RWPE2 (cell line): Measurements from ENCODE around the gene CDH7.

ENCODE experiments used
- ATAC-seq: fragments of 200-7000 bp; cut with Tn5 transposase; 3 replicates; pipeline ENCODE4 v1.9.1; 2021; ENCODE audit warnings: low read depth
- DNase-seq: peaks from one replicate; pipeline ENCODE4 v3.0.0-alpha.2; 2020; ENCODE audit warnings: low spot score
- H3K27ac ChIP-seq: fragments of 450-650 bp; 2 replicates; pipeline ENCODE4 v1.5.1; 2017; ENCODE audit warnings: mild to moderate bottlenecking; ENCODE audit not compliant: poor library complexity, severe bottlenecking
- H3K27me3 ChIP-seq: fragments of 250-450 bp; sonication (Bioruptor Pico); 2 replicates; pipeline ENCODE4 v1.5.1; 2021; ENCODE audit warnings: mild to moderate bottlenecking, moderate library complexity; ENCODE audit not compliant: insufficient read depth, poor library complexity, severe bottlenecking
- H3K36me3 ChIP-seq: fragments of 250-450 bp; sonication (Bioruptor Pico); 2 replicates; pipeline ENCODE4 v1.5.1; 2020; ENCODE audit warnings: low read depth, mild to moderate bottlenecking, moderate library complexity
- H3K4me1 ChIP-seq: fragments of 250-450 bp; sonication (Bioruptor Pico); 2 replicates; pipeline ENCODE4 v1.5.1; 2021; ENCODE audit warnings: mild to moderate bottlenecking, moderate library complexity; ENCODE audit not compliant: insufficient read depth, poor library complexity, severe bottlenecking
- H3K4me3 ChIP-seq: fragments of 250-450 bp; sonication (Bioruptor Pico); 2 replicates; pipeline ENCODE4 v1.5.1; 2021; ENCODE audit warnings: mild to moderate bottlenecking, moderate library complexity; ENCODE audit not compliant: severe bottlenecking
- H3K9me3 ChIP-seq: fragments of 250-450 bp; sonication (Bioruptor Pico); 2 replicates; pipeline ENCODE4 v1.5.1; 2021; ENCODE audit warnings: mild to moderate bottlenecking, moderate library complexity; ENCODE audit not compliant: severe bottlenecking
- TF ChIP-seq, protein P1 (sequence below): fragments of 450-650 bp; IDR thresholded peaks from one replicate; pipeline ENCODE4 v1.5.1; 2017; ENCODE audit warnings: mild to moderate bottlenecking, moderate library complexity; ENCODE audit not compliant: poor library complexity, severe bottlenecking

The CDH7 gene

DNA sequence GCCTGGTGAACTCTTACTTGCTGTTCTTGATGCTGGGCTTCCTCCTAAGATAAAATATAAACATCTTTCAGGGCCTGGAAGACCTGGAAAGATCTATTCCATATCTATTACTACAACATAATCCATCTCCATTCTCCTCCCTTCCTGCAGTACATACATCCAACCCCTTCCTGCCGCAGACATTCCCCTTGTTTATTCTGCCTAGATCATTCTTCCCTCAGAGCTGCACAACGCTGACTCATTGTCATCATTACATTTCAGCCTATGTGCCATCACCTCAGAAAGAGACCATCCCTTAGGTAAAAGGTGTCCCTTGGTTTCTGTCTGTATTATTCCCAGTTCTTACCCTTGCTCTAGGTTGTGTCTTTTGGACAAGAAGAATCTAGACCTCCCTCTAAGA lies 2.5 kb upstream of the CDH7 start:
- Histone ChIP-seq H3K36me3 (no peaks in the 10 kb centered on the region), H3K9me3 (no peaks in the 10 kb centered on the region), H3K4me3 (no peak overlapping the region), H3K4me1 (no peaks in the 10 kb centered on the region), H3K27me3 (peaks cover 34% of the 10 kb centered on the region), H3K27ac (no peak overlapping the region)
- DNase-seq: no peak
- TF ChIP-seq, protein P1, sequence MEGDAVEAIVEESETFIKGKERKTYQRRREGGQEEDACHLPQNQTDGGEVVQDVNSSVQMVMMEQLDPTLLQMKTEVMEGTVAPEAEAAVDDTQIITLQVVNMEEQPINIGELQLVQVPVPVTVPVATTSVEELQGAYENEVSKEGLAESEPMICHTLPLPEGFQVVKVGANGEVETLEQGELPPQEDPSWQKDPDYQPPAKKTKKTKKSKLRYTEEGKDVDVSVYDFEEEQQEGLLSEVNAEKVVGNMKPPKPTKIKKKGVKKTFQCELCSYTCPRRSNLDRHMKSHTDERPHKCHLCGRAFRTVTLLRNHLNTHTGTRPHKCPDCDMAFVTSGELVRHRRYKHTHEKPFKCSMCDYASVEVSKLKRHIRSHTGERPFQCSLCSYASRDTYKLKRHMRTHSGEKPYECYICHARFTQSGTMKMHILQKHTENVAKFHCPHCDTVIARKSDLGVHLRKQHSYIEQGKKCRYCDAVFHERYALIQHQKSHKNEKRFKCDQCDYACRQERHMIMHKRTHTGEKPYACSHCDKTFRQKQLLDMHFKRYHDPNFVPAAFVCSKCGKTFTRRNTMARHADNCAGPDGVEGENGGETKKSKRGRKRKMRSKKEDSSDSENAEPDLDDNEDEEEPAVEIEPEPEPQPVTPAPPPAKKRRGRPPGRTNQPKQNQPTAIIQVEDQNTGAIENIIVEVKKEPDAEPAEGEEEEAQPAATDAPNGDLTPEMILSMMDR: no peak
- no peak for ATAC-seq

DNA sequence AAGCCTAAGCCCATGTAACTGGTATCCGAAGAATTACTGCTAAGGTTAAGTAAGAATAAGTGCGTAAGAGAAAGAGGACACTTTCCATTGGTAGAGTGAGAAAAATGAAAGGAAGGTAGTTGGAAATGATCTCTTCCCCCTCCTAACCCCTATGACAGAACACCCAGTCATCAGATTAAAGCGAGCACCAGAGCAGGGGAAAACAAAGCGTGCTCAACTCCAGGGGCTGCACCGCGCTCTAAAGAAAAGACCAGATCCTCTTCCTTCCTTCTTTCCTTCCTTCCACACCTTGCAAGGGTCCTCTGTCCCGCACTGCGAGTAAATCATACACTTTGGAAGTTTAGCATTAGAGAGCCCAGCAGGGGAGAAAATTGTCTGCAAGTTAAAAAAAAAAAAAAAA lies 971 bp upstream of the CDH7 start:
- TF ChIP-seq, protein P1: no peak
- ATAC-seq (no peak; the same call in 2 of the 3 replicates), DNase-seq (no peak)
- Histone ChIP-seq H3K36me3 (no peaks in the 10 kb centered on the region), H3K4me1 (no peaks in the 10 kb centered on the region), H3K27me3 (peaks cover 34% of the 10 kb centered on the region), H3K27ac (no peak overlapping the region), H3K4me3 (no peak overlapping the region), H3K9me3 (no peaks in the 10 kb centered on the region)

DNA sequence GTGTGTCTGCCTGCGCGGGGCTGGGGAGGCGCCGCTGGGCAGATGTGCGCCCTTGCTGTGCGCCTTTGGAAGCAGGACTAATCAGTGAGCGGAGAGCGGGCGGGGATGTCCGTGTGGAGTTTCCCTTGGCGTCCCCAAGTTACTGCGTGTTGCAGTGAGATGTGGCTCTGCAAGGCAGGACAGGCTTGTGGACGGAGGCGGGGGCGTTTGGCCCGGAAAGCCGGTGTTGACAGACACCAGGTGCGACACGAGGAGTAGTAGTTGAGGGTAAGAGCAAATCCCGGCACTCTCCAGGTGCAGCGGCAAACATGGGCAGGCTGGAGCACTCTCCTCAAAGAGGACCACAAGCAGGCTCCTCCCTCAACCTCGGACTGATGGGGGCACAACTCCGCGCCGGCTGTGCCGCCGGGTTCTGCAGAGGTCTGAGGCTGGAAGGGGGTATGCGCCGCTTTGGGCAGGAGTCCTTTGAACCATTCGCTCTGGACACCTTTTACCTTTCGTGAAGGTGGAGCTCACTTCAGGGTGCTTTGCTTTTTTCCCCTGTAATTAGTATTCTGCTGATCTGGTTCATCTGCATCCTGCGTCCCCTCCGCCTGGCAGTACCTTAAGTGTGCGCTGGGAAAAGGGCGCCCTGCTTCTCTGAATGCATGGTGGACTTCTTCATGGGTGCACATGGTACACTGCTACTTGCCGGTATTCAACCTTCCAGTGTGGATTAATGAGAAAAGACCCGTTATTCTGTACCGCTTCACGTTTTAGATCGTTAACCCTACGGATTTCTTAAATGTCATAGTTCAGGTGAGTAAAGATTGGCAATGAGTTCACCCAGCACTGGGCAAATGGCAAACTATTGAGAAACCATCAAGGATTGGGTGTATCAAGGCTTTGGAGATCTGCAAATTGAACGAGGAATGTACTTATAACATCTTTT lies 608 bp downstream of the CDH7 start:
- H3K27ac ChIP-seq: no peak overlapping the region
- H3K36me3 ChIP-seq: no peaks in the 10 kb centered on the region
- H3K4me1 ChIP-seq: no peaks in the 10 kb centered on the region
- H3K27me3 ChIP-seq: peaks cover 34% of the 10 kb centered on the region
- peak overlapping the region; percentile 18 for H3K4me3 ChIP-seq
- DNase-seq: no peak
- no peaks in the 10 kb centered on the region for H3K9me3 ChIP-seq
- 0 out of 3 replicates have a peak, but pooled peaks have one; percentile 25 for ATAC-seq
- TF ChIP-seq, protein P1: no peak

GRCh38 chr18:65752625-65753325 lies 2.0 kb downstream of the CDH7 start:
- no peaks in the 10 kb centered on the region for H3K9me3 ChIP-seq
- TF ChIP-seq, protein P1: no peak

More at GRCh38 chr18:65752625-65753325, 2.0 kb downstream of the CDH7 start:
- H3K4me1 ChIP-seq: no peaks in the 10 kb centered on the region
- ATAC-seq: no peak
- no peak for DNase-seq
- peaks cover 34% of the 10 kb centered on the region for H3K27me3 ChIP-seq
- H3K4me3 ChIP-seq: no peak overlapping the region
- no peak overlapping the region for H3K27ac ChIP-seq
- H3K36me3 ChIP-seq: no peaks in the 10 kb centered on the region
